Stomach (tissue), 4 donors: ENCODE measurements around the gene CD58.
"Not testable (repeated sequence)": the region's sequence is repeated elsewhere in the genome, so short reads cannot be mapped to it uniquely, and the experiment has no call there.

Source experiments
- CTCF ChIP-seq, 7 experiments: fragments of 450-650 bp in 4 of 7; fragments of 200-600 bp in 3 of 7; sonication (generic) in 3 of 7; IDR thresholded peaks; one replicate each; pipeline ENCODE4 v1.5.1; 2016 to 2019; ENCODE audit warnings: antibody characterized with exemption in 7 of 7, control low read depth in 2 of 7, mild to moderate bottlenecking in 1 of 7
- POLR2A ChIP-seq, 4 donors: fragments of 450-650 bp; IDR thresholded peaks; one replicate each; pipeline ENCODE4 v1.6.1; 2016; ENCODE audit warnings: antibody characterized with exemption in 4 of 4, control low read depth in 2 of 4, mild to moderate bottlenecking in 1 of 4, moderate library complexity in 1 of 4
- POLR2AphosphoS5 ChIP-seq, 3 donors: sonication (generic); formaldehyde crosslinking; IDR thresholded peaks; one replicate each; pipeline ENCODE4 v1.6.1; 2016; ENCODE audit warnings: antibody characterized with exemption in 3 of 3

DNA sequence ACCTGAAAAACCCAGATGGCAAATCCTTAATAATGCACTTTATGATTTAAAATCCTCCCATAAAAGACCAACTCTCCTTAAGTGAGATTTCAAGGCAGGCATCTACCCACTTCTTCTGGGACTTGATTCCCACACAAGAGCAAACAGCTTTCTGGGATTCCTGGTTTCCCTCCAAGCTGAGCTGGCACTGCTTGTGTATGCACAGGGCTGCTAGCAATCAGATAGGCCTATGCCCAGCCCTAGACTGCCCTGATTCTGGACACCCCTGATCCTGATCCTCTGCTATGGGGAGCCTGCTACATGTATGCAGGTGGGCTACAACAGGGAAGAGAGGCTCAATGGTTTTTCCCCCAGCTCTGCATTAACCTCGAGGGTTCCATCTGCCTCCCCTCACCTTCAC is 36.6 kb upstream of the CD58 start:
- TF ChIP-seq POLR2AphosphoS5, CTCF, POLR2A (IDR thresholded peaks at IDR 0.05): not testable (repeated sequence)
